ENCODE results near the gene SORCS1.

SORCS1 gene

DNA sequence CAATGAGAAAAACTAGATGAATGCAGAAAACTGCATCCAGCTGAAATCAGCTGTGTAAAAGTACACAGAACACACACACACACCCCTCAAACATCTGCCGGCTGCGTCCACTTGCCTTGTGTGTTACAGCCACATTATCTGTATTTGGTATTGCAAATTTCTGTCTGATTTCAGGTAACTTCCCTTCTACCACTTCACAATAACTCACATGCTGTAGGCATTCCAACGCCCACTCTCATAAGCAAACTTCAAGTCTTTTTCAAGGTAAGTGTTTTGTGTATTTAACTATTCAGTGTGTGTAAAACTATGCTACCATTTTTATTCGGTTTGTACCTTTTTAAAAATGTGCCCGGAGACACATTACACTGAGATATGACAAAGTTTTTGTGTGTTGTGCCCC is 594.2 kb downstream of the SORCS1 start:
- no peak for FAIRE-seq

DNA sequence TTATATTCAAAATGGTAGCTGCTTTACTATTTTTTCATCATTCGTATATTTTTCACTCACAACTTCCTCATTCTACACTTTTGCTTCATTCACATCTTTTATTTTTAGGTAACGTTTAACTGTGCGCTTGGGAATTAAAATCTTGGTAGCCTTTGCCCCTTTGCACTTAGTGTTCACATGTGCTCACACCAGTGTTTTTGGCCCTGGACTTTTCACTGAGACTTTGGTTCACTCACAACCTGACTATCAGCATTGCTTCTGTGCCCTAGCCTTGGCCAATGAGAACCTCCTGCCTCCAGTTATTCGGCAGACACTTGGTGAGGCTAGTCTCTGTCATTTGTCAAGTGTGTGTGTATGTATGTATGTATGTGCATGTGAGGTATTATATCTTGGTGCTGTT is 596.9 kb downstream of the SORCS1 start:
- FAIRE-seq: no peak

DNA sequence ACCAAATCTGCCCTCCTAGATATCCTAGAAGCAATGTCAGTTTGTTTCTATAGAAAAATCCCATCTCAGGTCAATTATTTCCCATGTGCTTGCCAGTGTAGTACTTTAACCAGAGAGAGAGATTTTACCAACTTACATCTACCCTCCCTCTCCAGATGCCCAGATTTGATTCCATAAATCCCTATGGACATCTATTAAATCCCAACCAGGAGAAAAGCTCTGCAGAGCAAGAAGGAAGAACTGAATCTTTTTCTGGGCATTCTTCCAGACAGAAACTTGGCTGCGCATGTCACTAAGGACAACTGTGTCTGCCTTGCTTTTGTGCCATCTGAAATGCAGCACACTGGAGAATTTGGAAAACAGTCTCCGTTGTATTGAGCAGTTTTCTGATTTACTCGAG is 597.6 kb downstream of the SORCS1 start:
- FAIRE-seq: no peak

DNA sequence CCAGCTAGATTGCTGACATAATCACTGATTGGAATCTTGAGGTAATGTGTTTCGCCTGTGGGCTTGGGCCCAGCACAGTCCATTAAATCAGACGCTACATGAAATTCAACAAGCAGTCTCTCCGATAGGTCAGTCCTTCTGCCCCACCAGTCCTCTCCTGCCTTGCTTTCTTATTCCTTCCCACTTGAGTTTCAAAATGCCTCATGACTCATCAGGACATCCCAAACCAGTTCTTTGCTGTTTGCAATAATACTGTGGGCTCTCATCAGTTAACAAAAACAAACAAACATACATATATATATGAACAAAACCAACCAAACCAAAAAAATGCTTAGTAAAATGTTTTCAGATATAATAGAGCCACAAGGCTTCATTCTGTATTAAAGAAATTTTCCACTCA is 599.0 kb downstream of the SORCS1 start:
- FAIRE-seq: no peak

DNA sequence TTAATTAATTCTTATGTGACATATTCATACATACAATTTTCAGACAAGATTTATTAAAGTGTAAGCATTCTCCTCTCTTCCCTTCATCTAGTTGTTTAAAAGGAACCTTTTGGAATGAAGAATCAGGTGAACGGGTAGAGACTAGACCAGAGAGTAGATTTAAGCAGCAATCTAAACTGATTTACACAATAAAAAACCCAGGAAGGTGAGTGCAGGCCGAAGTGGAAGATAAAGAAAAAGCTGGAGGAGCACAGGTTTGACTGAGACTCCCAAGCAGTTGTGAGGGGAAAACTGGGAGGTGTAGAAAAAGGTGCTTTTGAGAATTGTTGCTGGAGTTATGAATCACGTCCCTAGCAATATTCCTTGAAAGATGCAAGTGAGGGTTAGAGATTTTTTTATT is 601.1 kb downstream of the SORCS1 start:
- no peak for FAIRE-seq

DNA sequence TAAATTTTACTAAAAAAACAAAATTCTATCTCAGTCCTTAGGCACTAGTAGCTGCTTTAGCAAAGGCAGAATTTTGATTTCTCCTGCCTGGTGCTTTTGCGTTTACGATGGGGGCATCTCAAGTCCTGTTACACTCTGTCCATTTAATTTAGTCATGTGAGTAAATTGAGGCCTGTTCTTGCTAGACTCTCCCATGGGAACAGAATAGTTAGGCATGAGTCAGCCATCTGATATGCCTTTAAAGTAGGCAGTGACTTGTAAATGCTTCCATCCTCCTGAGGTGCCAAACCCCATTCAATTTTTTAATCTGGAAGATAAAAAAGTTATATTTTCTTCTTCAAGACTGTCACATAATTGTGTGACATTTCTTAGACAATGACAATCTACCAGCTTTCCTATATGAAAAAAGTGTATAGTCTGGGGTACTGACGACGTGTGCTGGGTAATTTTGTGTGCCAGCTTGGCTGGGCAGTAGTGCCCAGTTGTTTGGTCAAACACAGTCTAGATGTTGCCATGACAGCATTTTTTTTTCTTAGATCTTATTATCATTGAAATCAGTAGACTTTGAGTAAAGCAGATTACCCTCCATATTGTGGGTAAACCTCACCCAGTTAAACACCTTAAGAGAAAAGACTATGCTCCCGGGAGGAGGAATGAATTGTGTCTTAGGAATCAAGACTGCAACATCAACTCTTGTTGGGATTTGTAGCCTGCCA is 603.4 kb downstream of the SORCS1 start:
- FAIRE-seq: no peak

DNA sequence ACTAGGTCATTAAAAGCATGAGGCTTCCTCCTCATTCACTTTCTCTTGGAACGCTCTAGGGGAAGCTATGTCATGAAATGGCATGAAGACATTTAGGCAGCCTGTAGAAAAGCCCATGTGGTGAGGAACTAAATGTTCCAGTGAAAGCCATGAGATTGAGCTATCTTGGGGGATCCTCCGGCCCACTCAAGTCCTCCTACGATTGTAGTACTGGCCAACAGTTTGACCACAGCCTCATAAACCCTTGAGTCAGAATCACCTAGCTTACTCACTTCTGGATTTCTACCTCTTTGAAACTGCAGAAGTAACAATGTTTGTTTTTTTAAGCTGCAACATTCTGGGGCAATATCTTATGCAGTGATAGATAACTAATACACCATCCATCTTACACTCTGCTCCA is 605.1 kb downstream of the SORCS1 start:
- no peak for FAIRE-seq

DNA sequence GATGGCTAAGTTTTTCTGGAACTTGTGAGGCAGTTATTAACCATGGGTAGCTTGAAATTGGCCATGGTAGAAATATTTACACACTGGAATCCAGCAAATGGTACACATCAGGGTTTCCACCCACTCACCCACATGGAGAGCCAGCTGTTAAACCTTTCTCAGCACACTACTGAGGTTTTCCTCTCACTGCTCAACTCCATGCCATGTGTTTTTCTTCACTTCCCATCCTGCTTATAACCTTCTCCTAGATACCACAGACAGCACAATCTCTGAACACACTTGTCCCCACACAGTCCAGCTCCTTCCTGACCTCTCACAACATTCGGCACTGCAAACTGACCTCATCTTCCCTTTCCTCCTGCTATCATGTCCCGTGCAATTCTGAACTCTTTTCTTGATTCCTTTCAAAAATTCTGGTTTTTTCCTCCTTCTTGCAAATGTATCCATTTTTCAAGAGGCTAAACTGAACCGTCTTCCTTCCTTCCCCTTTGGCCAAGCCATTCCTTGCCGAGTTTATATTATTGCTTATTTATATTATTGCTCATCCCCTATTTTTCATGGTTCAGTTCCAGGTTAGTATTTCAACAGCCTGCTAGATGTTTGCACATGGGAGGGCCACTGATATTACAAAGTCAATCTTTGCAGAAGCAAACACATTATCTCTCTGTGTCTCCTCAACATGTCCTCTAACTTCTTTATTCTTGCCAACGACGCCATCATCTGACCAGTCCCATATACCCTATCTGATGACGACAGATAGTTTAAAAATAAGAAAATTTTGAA is 606.4 kb downstream of the SORCS1 start:
- peak; percentile 21 for FAIRE-seq

DNA sequence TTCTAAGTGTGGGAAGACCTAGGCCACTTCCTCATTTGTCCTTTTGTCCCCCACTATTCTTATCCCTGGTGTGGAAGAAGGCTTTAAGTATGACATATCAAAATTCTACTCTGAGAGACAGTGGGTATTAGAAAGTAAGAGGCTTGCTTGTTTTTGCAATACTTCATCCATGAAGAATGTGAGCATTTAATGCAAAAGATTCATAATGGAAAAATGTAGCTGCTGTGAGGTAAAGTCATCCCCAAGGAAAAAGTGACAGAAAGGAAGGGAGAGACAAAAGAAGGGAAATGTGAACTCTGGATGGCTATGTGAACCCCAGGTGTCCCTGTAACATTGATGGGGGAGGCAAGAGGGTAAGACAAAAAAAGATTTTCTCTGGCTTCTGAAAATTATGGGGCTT is 607.5 kb downstream of the SORCS1 start:
- no peak for FAIRE-seq

DNA sequence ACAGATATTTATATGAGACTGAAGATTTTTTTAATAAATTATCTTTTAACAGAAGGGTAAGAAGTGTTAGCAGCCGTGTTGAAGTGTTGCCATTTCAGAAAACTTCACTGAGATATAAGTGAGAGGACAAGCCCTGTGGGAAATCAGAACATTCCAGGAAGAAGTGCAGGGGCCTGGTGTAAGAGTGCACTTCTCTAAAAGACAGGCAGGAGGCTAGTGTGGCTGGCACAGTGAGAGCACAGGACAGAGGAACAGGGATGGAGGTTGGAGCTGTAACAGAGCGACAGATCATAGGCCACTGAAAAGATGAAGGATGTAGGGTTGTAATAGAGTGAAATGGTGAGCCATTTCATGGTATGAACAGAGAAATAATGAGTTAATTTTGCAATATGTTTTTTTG is 608.9 kb downstream of the SORCS1 start:
- FAIRE-seq: no peak

DNA sequence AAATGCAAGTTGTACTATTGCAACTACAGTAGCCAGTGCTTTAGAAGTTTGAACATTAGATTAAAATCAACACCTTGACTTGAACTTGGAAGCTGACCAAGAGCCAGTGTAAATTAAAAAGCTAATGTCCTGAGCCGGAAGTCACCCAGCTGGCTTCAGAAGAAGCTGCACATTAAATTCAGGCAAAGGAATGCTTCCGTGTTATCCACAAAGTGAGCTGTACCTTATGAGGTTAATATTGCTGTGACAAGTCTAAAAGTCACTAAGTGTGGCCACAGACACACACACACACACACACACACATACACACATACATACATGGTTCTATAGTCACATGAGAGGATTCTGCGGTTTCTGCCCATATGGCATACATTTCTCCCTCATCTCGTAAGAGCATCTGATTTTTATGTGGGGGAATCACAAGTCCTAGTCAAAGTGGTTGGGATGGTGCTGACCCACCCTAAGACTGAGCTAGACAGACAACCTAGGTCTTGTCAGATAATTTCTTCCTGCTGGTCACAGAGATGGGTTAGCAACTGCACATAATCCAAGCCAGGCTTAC is 612.9 kb downstream of the SORCS1 start:
- FAIRE-seq: no peak

DNA sequence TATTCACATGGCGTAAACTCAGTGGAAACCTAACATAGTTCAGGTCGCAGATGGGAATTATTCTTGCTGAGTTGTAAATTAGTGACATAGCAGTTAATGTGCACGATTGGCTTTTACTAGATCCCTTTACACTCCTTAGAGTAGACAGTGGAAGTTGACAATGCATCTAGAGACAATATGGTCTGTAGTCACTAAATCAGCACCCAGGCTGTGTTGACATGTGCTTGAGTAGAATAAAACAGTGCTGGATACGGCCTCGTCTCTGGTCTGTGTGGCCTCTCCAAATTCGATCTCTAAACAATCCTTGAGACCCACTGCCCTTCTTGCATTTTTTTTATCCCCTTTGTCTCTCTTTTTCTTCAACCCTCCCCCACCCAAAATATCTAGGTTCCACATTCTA is 615.7 kb downstream of the SORCS1 start:
- no peak for FAIRE-seq

DNA sequence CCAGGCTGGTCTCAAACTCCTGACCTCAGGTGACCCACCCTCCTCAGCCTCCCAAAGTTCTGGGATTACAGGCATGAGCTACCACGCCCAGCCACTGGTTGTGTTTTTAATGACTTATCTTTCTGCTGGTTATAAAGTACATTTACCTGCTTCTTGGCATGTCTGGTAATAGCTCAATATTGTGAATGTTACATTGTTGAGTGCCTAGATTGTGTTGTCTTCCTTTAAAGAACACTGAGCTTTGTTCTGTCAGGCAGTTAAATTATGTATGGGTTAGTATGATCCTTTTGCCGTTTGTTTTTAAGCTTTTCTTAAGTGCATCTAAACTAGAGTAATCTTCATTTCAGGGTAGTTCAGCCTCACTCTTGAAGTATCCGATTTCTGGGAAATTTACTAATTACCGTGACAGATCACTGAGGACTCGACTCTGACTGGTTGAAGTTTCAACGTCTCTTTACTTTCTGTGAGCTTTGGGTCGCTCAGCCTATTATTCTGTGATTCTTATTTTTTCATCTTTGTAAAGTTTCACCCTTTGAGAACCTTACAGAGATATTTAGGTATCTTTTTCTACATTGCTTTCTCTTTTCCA is 617.4 kb downstream of the SORCS1 start:
- FAIRE-seq: no peak

DNA sequence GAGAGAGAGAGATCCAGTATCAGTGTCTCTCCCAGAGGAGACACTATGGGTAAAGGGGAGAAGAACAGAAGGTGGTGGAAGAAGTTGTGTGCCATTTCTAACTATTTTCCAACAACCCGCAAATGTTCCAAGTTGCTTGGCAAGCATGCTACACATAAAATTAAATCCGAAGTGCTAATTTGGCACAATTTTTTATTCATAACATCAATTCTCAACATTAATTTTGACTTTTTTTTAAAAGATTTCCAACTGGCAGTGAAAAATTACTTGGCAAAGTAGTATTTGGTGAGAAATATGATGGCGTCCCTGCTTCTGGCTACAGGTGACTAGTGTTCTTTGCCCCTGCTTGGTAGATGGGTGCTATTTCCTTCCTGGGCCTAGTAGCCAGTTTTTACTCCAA is 622.0 kb downstream of the SORCS1 start:
- FAIRE-seq: no peak

DNA sequence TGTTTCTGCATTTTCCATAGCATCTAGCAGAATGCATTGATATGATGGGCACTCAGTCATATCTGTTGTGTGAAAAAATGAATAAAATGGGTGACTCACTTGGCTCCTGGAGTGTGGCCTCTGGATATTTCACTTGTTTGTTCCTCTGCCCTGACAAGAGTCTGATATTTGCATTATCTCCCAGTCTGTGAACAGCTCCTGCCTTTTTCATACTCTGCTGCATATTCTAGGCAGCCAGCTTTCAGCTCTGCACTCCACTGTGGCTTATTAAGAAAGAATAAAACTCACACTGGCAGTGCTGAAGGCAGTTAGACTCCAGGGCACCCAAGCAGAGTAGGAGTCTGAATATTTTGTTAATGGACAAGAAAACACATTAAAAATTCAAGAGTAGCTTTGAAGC is 623.9 kb downstream of the SORCS1 start:
- FAIRE-seq: no peak

DNA sequence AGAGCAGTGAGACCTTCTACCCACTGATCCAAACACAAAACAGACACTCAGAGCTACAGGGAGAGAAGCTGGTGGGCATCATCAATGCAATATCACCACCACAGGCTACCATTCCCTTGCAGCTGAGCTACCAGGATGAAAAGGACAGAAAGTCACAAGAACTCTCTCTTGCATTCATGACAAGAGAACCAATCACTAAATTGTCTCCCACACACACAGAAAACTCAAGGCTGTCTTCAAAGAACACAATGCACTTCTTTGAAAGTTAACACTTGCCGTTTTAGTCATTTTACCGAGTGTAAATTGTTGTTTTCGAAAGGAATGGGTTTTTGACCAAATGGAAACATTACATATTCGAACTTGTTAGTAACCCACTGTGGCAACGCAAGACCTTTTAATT is 626.6 kb downstream of the SORCS1 start:
- FAIRE-seq: no peak

DNA sequence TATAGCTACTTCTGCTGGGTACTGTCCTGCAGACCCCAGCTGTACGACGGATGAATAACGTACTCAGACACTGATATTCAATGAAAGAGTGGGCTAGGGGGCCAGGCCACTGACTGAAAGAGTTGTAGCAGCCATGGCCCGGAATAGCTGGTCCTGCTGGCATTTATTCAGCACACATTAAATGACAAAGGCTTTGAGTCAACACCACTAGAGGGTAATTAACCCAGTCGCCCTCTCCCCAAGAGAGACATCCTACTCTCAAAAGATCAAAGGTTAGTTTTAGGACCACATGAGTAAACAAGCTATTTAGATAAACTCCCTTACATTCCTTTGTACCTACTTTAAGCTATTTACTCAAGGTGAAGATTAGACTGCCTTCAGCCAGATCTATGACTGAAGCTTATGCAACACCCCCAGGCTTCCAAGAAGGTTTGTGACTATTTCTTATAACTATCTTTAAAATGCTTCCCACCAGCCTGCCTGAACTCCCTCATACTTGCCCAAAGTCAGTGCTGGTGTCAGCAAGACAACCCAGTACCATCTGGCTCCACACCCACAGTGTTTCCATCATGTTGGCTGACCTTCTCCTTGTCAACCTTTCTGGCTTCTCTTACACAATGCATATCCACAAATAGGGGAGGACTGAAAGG is 629.1 kb downstream of the SORCS1 start:
- FAIRE-seq: no peak

DNA sequence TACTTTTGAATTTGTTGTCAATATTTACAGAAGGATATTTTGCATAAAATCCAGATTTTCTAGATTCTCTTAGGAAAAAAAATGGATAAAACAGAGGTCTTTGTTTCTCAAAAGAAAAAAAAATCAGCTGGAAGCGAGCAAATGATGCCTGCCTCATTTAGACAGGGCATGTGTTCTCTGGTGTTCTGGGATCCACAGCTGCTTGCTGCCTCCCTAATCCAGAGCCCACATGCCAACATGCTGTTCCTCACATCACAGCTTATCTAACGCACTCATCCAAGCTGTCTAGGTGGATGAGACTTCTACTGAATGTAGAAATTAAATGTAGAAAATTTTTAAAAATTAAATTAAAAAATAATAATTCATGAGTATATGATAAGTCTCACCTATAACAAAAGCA is 630.1 kb downstream of the SORCS1 start:
- no peak for FAIRE-seq

DNA sequence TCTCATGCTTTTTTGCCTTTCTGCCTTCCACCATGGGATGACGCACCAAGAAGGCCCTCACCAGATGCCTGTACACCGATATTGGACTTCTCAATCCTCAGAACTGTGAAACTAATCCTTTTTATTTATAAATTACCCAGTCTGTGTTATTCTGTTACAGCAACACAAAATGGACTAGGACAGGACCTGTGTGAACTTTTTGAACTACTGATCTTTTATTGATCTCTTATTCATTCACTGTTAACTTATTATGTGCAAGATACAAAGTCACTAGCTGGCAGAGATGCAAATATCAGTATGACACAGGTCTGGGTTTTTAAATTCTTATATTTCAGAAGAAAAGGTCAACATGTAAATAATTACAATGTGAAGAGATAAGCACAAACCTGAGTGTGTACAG is 635.8 kb downstream of the SORCS1 start:
- no peak for FAIRE-seq

DNA sequence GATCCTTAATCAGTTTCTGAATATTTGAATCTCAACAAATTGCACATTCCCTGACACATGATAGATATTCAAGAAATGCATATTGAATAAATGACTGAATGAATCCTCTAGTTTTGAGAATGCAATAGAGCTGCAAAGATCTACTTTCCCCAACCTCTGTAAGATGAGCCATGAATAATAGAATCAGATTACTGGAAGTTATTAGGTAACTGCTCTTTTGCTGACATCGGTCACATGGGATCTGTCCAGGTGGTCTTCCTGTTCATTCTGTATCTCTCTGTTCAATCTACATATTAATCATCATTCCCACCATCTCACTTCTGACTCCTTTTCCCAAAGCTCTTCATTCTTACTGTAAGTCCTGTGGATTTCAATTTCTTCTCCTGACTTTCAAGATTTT is 638.7 kb downstream of the SORCS1 start:
- FAIRE-seq: no peak
